Measurements from ENCODE around the gene SHMT2. TPM values are rescaled to one million over a fixed set of nuclear protein-coding genes. Genes with fewer than 3 reads are reported as not detected.

SHMT2 gene
- total and polyA plus RNA-seq, 2 of the 4 experiments (the other 2 are of a cell fraction) = 266 to 364 TPM

- H2AK9ac ChIP-seq (replicated peaks; ENCODE audit: low read depth, low read length, poor library complexity) = no peak overlapping the region
- H3K27me3 ChIP-seq (ENCODE audit: control insufficient read depth, insufficient read depth, low read length) = no peaks in the 10 kb centered on the region
- peaks cover 96% of the 10 kb centered on the region for H3K36me3 ChIP-seq (ENCODE audit: control insufficient read depth, insufficient read depth, low read length)
- DNase-seq (no peak), ATAC-seq (ENCODE audit: low read depth) (no peak)
- peaks cover 8% of the 10 kb centered on the region for H4K20me1 ChIP-seq (ENCODE audit: insufficient read depth, low read length)
- H3K4me3 ChIP-seq (ENCODE audit: insufficient read depth, low read depth, low read length) = no peak overlapping the region
- no peaks in the 10 kb centered on the region for H3K9me1 ChIP-seq (ENCODE audit: insufficient read depth, low read length)
- H3K56ac ChIP-seq (ENCODE audit: extremely low read depth, insufficient read depth, low read length) = no peak overlapping the region
- H3K79me1 ChIP-seq (ENCODE audit: low read depth in 1 of 2, low read length in 2 of 2) = peaks cover 4 to 11% of the 10 kb centered on the region in 2 experiments; a peak in 2 of 4 replicates
- no peak overlapping the region for H3K23ac ChIP-seq (ENCODE audit: low read depth, low read length)
- no peak overlapping the region for H3K18ac ChIP-seq (ENCODE audit: low read depth, low read length)
- H3K27ac ChIP-seq (ENCODE audit: insufficient read depth, low read length) = no peak overlapping the region
- H2BK5ac ChIP-seq (ENCODE audit: low read depth, low read length, poor library complexity, severe bottlenecking) = no peak overlapping the region
- no peak overlapping the region for H2AK5ac ChIP-seq (ENCODE audit: low read depth, low read length)
- no peak overlapping the region for H4K8ac ChIP-seq (ENCODE audit: low read depth in 2 of 2, low read length in 2 of 2)
- H3K4me1 ChIP-seq (ENCODE audit: control insufficient read depth, insufficient read depth, low read length) = no peaks in the 10 kb centered on the region
- intact Hi-C loops (cut with micrococcal nuclease) = no loop called here
- no peak overlapping the region for H2AFZ ChIP-seq (replicated peaks; ENCODE audit: low read length, poor library complexity)
- dilution Hi-C loops (cut with HindIII; ENCODE audit: low sequenced_read_pairs, unreplicated experiment) = no loop called here
- H2BK20ac ChIP-seq (ENCODE audit: low read depth, low read length) = no peak overlapping the region
- H3K9ac ChIP-seq (ENCODE audit: low read depth, low read length) = no peak overlapping the region
- no peak overlapping the region for H4K5ac ChIP-seq (ENCODE audit: low read depth, low read length)
- no peak overlapping the region for H3K4me2 ChIP-seq (ENCODE audit: low read depth, low read length)
- in situ Hi-C loops (cut with MboI; ENCODE audit: low sequenced_read_pairs) = no loop called here
- CTCF ChIA-PET = no interaction called here
- H2BK15ac ChIP-seq (ENCODE audit: low read depth, low read length) = no peak overlapping the region
- H3K9me3 ChIP-seq (ENCODE audit: control insufficient read depth, insufficient read depth, low read length) = no peaks in the 10 kb centered on the region
- no TSS peak for BruUV-seq (replicated peaks)
- no peak overlapping the region for H3K14ac ChIP-seq (replicated peaks; ENCODE audit: low read depth, low read length)
- no peak for TF ChIP-seq MXI1 (IDR thresholded peaks at IDR 0.05; ENCODE audit: borderline replicate concordance, low read depth, low read length)
- TF ChIP-seq RFX5 (IDR thresholded peaks at IDR 0.05; ENCODE audit: low read depth, low read length) = no peak
- POLR2A ChIA-PET (ENCODE audit: unreplicated experiment) = no interaction called here
- no peak overlapping the region for H3K4ac ChIP-seq (ENCODE audit: low read depth, low read length)
- 85% methylated on average over 5 of the region's 19 CpGs; no CpG with 5 or more reads in 1 of the 2 experiments for WGBS, 2 experiments (ENCODE audit: extremely low coverage in 2 of 2, insufficient read length in 1 of 2)
- no peak overlapping the region for H4K91ac ChIP-seq (ENCODE audit: insufficient read depth, low read depth, low read length)
- no peak overlapping the region for H2BK120ac ChIP-seq (ENCODE audit: low read depth, low read length)
These were observed 27.2 kb upstream of the SHMT2 start for GRCh38 chr12:57202321-57202720.

Measured in IMR-90 (cell line).